GM21423 (cell line): ENCODE measurements around the gene CHERP.

Experiments used
- ATAC-seq: cut with Tn5 transposase; IDR thresholded peaks from one replicate; pipeline ENCODE4 v1.9.1; 2021; ENCODE audit warnings: mild to moderate bottlenecking, moderate library complexity; ENCODE audit not compliant: unreplicated experiment

CHERP gene, protein sequence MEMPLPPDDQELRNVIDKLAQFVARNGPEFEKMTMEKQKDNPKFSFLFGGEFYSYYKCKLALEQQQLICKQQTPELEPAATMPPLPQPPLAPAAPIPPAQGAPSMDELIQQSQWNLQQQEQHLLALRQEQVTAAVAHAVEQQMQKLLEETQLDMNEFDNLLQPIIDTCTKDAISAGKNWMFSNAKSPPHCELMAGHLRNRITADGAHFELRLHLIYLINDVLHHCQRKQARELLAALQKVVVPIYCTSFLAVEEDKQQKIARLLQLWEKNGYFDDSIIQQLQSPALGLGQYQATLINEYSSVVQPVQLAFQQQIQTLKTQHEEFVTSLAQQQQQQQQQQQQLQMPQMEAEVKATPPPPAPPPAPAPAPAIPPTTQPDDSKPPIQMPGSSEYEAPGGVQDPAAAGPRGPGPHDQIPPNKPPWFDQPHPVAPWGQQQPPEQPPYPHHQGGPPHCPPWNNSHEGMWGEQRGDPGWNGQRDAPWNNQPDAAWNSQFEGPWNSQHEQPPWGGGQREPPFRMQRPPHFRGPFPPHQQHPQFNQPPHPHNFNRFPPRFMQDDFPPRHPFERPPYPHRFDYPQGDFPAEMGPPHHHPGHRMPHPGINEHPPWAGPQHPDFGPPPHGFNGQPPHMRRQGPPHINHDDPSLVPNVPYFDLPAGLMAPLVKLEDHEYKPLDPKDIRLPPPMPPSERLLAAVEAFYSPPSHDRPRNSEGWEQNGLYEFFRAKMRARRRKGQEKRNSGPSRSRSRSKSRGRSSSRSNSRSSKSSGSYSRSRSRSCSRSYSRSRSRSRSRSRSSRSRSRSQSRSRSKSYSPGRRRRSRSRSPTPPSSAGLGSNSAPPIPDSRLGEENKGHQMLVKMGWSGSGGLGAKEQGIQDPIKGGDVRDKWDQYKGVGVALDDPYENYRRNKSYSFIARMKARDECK

DNA sequence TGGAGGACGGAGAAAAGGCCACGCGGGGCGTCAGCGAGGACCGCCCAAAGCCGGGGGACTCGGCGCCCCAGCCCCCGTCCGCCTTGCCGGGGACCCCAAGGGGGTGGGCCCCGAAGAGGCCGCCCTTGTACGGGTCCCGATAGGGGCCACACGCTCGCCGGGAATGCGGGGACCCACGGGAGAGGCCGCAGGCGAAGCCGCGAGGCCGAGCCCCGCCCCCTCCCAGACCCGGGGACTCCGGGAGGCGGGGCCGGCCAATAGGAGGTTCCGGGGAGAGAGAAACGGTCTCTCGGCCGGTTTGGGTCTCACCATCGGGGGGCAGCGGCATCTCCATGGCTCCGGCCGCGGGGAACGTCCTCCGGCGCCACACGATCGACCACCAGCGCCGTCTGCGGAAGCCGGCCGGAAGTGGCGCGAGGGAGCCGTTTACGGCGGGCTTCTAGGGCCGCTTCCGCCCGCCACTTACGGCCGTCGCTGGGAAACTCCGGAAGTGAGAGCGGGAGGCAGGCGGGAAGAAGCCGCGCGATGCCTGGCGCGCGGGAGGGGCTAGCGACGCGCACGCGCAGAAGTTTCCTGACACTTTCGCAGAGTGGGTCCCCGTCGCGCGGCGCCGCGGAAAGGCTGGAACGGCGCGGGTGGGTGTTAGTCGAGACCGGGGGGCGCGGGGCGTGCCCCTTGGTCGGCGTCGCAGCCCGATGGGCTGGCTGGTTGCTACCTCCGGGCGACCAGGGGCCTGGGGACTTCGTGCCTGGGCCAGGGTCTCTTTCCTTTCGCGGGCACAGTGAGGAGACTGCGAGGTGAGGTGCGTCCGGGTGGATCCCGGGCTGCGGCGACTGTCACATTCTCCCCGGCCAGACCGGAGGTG lies at the start of gene CHERP:
CHERP (minus strand) TSS at position 393 of the 865 bp plus-strand sequence; CDS start at position 334, 59 bp downstream.
- ATAC-seq = peak; percentile 78

DNA sequence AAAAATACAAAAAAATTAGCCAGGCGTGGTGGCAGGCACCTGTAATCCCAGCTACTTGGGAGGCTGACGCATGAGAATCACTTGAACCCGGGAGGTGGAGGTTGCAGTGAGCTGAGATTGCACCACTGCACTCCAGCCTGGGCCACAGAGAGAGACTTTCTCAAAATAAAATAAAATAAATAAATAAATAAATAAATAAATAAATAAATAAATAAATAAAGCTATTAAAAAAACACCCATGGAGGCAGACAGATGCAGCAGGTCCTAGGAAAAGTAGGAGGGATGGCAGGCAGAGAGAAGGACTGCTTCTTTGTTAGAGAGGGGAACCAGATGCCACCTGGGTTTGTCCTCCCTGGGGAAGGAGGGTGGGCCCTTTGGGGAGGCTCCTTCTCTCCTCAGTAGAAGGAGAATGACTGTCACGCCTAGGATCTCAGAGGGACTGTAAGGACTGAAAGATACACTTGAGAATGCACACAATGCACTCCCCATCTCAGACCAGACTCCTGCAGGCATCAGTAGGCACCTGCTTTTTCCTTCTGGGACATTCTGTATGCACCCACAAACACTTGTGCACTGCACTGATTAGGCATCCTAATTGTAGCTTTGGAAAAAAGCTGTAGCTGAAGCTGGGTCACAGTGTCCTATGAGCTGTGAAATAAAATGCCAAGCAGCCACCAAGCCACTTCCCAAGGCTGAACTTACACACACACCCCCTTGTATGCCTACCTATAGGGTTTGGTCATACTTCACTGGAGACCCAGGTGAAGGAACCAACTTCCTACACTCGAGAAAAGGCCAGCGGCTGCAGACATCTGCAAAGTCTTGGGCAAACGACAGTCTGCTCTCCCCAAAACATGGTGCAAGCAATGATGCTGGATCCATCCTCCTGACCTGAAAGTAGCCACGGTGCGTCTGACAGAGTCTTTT lies 48.9 kb upstream of the CHERP start:
- ATAC-seq = no peak

DNA sequence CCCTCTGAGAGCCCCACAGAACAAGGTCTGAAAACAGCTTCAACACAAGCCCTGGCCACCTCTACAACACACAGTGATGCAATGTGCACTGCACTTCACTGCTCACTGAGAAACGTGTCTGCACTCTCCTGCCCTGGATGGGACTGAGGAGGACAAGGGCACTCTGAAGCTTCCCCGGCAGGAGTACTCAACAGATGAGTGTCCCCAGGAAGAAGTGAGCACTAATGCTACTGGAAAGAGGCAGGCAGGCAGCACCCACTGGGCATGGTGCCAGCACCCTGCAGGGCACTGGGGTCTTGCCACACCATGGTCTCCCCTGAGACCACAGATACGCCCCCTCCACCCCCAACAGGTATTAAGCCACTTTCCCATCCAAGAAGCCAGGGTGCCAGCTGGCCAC lies 47.7 kb upstream of the CHERP start:
- ATAC-seq = no peak

DNA sequence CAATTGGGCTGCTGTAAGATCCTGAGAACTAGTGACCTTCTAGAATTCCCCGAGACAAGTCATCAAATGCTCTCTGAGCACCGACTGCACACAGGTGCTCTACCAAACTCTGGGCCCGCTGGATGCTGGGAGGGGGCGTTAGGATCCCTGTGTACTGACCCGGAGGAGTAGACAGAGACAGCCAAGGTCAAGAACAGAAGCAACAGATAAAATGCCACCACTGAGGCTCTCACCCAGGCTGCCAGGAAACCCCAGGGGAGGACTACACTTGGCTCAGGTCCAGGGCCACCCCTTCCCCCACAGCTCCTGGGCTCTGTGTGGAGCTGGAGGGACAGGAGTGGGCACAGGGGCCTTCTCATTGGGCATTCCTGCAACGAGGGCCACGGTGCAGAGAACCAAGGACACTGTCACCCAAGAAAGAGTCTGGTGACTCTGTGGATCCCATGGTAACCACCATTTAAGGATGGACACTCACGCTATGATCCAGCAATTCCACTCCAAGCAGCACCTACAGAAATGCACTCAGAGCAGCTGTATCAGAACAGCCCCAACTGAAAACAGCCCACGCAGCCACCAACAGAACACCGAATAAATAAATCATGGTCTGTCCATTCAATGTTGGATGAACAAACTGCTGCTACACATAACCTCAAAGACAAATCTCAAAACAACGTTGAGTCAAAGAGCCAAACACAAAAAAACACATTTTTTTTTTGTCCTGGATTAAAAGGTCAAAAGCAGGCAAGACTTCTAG lies 46.8 kb upstream of the CHERP start:
- peak; percentile 6 for ATAC-seq

DNA sequence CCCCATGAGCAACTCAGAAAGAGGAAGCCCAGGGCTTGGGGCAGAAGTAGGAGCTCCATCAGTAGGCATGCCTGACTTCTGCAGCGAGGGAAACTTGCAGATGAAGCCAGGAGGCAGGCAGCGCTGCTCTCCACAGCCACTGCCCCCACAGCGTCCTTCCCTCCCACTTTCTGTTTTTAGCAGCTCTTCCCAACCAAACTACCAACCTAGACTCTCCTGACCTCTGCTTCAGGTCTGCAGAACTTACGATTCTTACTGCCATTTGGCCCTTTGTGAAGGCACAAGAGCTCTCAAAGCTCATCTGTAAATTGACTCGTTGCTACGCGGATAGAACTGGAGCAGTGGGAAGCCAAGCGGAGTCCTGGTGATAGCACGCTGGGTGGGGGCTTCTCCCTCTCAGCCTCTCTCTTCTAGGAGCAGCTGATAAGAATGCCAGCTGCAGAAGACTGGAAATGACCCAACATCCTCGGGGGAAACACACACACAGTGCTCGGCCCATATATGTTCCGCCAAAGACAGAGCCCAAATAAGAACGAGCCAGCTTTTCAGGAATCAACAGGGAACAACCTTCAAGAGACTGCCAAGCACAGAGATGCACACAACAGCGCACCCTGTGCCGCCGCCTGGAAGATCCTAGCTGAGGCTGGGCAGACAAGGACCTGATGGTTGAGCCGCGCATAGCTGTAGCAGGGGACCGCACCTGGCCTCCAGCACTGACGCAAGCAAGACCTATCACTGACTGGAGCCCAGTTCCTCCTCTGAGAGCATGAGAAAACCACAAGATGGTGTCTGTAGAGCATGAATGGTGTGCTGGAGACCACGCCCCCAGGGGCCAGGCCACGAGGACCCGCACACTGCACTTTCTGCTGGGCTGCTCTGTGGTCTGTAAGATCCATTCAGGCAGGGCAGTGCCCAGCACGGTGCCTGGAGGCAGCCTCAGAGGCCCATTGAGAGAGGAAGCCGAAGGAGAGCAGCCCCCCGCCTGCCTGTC lies 45.9 kb upstream of the CHERP start:
- peak; percentile 31 for ATAC-seq

DNA sequence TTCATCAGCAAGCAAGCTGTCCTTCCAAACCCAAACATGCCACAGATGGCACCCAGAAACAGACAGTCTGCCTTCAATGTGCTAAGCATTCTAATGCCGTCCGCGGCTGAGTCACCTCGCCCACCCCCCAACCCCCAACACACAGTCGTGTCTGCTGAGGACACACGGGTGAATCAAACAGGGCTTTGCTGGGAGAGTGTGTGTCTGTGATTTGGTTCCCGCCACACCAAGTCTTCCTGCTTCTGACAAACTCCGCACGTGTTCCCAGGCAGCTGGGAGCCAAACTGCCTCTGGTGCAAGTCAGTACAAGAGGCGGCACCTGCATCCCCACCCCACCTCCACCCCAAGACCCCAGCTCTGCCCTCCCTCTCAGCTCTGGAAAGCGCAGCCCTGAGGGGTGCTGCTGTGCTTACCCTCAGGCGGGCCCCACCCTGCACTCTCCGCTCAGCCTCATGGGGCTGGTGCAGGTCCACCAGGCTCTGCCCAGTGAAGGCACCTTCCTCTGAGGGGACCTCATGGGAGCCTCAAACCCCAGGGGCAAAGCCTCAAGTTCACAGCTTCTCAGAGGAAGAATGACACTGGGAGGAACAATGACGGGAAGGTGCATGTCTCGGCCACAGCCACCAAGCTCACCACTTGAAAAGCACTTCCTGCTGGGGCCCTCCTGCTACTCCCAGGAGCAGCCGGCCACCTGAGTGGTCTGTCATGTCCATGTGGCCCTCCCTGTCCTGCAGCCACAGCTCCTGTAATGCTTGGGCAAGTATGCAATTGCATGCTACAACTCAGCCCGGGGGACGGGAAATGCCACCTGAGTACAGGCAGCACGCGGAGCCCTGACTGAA lies 45.0 kb upstream of the CHERP start:
- ATAC-seq = no peak

DNA sequence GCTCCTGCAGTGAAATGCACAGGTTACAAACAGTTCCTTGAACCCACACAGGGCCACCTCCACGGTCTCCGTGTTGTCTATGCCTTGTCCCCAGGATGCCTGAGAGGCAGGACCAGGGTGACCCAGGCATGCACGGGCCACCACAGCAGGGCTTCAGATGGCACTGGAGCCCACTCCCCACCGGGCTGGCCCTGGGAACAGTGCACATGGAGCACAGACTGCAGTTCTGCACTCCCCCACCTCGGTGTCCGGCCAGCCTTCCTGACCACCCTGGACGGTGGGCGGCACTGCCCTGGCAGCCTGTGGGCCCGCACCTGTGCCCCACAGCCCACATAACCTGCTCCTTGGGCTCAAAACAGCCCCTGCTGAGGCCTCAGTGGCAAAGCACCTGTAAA lies 44.2 kb upstream of the CHERP start:
- ATAC-seq = no peak

DNA sequence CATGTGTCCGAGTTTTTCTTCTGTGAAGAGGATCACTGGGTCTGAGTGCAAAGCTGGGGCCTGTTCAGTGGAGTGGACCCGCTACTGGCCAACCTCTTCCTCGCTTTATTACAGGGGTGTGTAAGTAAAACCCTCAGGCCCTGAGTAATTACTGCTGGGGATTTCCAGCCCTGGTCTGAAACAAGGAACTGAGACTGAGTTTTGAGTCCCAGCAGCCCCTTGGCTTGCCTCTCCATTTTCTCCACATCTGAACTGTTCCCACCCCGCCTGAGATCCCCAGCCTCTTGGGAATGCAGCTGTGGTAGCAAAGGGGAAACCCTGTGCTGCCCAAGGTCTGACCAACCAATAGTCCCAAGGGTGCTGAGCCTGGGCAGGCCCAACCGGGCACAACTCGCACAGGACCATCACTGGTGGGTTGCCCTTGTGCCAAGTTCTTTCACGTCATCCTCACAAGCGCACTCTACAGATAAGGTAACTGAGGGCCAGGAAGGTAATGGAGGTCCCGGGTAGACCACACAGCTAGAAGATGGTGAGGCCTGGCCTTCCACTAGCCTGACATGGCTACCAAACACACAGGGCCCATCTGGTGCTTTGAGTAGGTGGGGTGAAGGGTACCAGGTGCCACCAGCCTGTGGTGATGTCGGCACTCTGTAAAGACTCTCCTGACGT lies 43.7 kb upstream of the CHERP start:
- ATAC-seq = peak; percentile 28

DNA sequence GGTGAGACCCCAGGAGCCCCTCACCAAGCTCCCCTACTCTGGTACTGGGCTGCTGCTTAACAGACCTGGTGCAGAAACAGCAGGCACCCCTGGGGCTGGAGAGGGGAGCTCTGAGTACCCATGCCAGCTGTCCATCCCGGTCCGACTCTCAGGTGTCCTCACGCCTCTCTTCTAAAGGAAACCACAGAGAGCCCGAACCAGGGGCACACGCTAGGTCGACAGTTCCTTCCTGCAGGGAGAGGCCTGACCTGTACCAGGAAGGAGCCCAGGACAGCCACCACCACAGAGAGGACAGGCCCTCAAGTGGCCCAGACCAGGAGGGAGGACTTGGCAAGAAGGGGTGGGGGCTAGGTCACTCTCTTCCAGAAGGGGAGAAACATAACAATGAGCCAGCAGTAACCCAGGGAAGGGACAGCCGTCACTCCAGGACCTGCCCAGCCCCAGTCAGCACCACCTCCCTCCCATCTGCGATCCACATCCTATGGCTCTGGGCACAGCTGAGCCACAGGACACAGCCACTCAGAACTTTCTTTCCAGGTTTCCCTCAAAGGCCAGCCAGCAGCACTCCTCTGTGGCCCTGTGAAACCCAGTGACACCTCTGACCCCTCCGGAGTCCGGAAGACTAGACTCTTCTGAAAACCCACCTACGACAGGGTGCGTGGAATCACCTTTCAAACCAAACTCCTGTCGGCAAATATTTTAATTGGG lies 43.0 kb upstream of the CHERP start:
- no peak for ATAC-seq

DNA sequence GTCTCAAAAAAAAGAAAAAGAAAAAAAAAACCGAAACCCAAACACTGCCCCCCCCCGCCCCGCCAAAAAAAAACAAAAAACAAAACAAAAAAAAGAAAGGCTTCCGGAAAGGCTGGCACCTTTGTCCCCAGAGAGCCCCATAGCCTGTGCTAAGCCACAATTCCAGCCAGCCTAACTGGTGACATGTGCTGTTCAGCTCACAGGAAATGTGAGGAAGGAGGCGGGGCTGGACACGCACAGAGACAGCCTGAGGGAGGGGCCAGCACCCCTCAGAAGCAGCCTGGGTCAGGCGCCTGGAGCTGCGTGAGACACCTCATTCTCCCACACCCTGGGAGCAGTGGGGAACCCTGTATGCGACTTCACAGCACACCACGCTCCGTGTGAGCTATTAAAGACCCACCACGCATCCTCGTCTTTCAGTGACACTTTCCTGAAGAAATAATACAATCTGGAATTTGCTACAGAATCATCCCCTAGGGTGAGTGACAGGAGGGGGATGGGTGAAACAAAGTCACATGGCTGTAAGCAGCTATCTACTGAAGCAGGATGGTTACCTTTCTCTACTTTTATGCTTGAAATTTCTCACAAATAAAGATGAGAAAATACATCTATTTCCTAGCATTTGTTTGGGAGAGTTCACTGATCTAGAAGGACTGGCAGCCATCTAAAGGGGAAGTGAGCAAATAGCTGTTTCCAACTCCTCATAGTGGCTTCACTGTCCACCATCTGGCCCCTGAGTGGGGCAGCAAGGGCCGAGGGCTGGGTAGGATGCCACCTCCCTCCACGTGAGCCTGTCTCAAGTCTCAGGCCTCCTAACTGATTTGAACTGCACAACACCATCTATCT lies 42.2 kb upstream of the CHERP start:
- ATAC-seq = peak; percentile 45

DNA sequence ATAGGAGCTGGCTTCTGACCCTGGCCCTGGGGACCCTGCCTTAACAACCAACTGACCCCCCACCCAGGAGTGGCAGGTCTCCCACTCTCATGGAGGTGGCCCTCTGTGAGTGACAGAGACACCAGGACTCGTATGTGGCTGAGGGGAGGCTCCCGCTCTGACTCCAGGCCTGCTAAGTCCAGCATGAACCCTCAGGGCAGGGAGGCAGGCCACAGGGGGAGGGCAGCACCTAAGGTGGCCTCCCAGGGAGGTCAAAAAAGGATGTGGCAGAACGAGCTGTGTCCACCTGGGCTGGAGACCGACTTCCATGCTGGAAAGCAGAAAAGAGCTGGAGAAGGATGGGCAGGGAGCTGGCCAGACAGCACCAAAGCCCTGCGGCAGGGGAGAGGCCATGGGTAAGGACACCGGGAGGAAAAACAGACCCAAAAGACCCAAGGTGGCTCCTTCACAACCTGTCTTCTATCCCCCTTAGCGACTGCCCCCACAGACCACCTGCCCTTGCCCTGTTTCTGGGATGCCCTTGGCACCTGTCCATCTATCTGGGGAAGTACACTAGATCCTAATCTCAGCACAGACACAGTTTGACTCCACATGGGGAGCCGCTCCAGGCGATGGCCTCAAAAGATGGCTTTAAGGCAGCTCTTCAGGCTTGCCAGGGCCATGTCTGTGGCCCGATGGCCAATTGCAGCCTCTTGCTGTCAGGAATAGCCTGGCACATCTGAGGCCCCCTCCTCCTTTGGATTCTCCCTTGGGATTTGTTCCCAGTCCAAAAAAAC lies 40.4 kb upstream of the CHERP start:
- no peak for ATAC-seq

DNA sequence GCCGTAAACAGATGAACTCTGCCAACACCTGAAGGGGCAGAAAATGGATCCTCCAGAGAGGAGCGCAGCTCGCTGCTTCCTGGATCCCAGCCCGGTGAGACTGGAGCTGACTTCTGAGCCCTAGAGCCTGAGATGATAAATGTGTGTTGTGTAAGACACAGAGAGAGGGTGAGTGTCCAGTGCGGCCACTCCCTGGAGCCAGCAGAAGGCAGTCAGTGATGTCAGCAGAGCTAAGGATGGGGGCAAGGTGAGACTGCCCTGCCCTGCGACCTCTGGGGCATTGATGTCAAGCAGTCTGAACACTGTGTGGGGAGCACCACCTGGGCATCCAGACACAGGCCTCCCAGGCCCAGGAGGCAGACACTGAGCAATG lies 39.7 kb upstream of the CHERP start:
- ATAC-seq = no peak

DNA sequence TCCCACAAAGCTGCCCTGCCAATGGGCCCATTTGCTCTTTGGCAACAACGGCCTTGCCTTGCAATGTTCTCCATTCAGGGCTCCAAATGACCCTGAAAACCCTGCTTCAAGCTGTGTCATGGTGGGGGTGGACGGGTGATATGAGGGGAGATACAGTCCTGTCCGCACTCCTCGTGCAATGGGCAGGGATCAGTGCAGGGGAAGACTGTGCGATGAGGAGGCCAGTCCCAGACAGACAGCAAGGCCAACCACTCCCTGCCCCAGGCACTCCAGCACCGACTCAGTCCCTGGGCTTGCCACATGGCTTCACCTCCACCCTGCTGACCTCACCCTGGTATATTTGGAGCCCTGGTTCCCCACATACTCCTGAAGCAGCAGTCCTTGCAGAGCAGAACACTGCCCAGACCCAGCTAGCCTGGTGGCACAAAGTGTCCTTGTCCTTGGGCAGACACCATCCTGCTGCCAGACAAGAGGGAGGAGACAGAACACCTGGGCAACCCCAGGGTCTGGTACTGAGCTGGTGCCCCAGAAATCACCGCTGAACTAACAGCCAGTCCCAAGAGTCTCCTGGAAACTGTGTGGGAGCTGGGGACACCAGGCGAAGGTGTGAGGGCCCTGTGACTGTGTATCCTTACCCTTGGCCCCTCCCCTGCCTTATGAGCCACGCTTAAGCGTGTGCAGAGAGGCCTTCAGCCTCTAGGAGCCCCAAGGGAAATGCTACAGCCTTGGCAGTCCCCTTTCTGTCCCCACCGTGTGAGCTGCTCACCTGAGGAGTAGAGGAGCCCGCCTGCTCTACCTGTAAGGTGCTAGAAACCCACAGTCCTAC lies 39.1 kb upstream of the CHERP start:
- no peak for ATAC-seq
